Endothelial cell of coronary artery (primary cell): ENCODE results near the gene ARHGAP35. TPM values are rescaled to one million over a fixed set of nuclear protein-coding genes. Genes with fewer than 3 reads are reported as not detected.

Source experiments
- total RNA-seq: library from RNA; depleted of rRNA; stranded (reverse); fragments of >200 nt; gene quantifications from 2 replicates; pipeline ENCODE4 v1.2.3, GENCODE V29; 2014

Gene ARHGAP35
- 19.6 and 31.5 TPM in 2 replicates for total RNA-seq

DNA sequence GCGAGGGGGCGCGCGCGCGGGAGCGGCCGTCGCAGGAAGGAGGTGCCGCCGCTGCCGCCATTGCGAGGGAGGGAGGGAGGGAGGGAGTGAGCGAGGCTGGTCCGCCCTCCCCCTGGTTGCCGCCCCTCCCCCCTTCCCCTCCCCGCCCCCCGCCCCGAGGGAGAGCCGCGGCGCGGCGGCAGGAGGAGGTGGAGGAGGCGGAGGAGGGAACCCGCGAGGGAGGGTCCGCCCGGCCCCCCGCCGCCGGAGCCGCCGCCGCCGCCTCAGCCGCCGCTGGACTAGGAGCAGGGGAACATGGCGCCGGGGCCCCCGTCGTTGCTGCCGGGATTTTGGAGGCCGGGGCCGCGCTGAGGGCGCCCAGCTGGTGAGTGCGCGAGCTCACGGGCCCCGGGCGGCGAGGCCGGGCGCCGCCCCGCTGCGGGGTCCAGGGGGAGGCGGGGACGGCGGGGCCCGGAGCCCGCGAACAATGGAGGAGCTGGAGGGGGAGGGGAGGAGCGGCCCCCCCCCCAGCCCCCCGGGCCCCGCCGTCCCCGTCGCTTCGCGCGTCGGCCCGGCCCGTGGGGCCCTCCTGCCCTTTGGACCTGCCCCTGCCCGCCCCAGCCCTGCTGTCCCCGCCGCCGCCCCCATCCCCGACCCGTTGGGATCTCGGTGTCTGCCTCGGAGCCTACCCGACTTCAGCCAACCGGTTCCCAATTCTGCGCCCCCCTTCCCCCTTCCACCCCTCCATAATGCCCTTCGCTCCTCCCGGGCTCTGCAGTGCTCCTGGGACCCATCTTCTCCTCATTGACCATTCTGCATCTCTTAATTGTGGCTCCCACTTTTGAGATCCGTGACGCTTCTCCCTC, at the start of gene ARHGAP35:
Gene ARHGAP35, plus strand, starts transcription at position 152 of the 845 bp plus-strand sequence. CDS start 57,679 bp downstream, outside the sequence.

DNA sequence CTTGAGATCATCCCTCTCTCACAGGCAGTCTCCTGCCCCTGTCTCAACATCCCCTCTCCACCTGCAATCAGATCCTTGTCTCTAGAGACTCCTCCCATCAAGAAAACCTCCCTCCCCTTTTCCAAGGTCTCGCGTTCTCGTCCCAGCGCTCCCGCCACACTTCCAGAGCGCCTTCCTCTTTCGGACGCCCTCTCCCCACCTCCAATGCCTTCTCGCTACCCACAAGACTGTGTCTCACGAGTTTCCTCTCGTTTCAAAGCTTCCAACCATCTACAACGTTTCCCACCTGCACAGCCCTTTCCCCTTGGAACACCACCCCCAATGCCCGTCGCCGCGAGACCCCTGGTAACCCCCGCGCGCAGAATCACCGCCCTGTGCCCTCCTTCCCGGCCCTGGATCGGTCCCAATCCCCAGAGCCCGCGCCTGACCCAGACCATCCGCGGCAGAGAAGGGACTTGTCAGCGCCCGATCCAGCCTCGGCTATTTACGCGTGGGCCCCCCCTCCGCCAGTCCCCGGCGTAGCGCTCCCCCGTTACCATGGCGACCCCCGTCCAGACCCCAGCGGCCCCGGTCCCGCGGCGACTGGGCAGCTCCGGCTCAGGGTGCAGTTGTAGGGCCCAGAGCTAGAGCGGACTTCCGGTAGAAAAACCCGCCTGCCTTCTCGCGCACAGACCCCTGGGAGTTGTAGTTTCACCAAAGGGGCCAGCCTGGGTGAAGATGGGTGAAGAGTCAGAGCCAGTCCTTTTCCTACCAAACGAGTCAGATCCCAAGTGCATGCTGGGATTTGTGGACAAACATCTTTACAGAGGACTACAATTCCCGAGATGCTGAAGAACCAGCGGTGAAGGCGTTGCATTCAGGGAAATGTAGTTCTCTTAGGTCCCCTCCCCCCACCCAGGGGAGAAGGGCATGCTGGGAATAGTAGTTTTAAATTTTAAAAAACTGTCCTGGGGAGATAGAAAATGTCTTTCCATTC, 10.3 kb upstream of the ARHGAP35 start, which contains the start of gene AP2S1:
Gene AP2S1, minus strand, starts transcription at position 619 of the 976 bp plus-strand sequence. Its CDS starts 80 bp downstream, at position 539.

Other genes starting within 250 kb of the ARHGAP35 start
- gene PTGIR, start 235.9 kb upstream of the ARHGAP35 start, total RNA-seq = 0.27 and 3.4 TPM in 2 replicates
- not detected in 2 replicates for gene GNG8, start 224.8 kb upstream of the ARHGAP35 start, total RNA-seq
- 0.19 and 0.27 TPM in 2 replicates for gene DACT3, start 199.8 kb upstream of the ARHGAP35 start, total RNA-seq
- 43.7 and 57.9 TPM in 2 replicates for gene PRKD2, start 143.9 kb upstream of the ARHGAP35 start, total RNA-seq
- gene FKRP, start 114.9 kb upstream of the ARHGAP35 start, total RNA-seq = 10.6 and 17.0 TPM in 2 replicates
- gene STRN4, start 114.5 kb upstream of the ARHGAP35 start, total RNA-seq = 77.5 and 86.0 TPM in 2 replicates
- gene SLC1A5, start 72.4 kb upstream of the ARHGAP35 start, total RNA-seq = 43.4 and 89.5 TPM in 2 replicates
- gene AP2S1, start 10.2 kb upstream of the ARHGAP35 start, total RNA-seq = 168 and 246 TPM in 2 replicates
- gene NPAS1, start 158.8 kb downstream of the ARHGAP35 start, total RNA-seq = 0.75 TPM in 1 of 2 replicates, not detected in the other
- 23.7 and 34.5 TPM in 2 replicates for gene TMEM160, start 187.6 kb downstream of the ARHGAP35 start, total RNA-seq